Stimulated activated CD4-positive, alpha-beta T cell treated with anti-CD3 and anti-CD28 coated beads, Interleukin-1b, Interleukin-23, amount 100 ng/mL, for 48 hours (primary cell): ENCODE results near the gene HEPN1.

Experiments used
- DNase-seq: peaks from one replicate; pipeline ENCODE4 v3.0.0-alpha.2; 2020

Gene HEPN1

DNA sequence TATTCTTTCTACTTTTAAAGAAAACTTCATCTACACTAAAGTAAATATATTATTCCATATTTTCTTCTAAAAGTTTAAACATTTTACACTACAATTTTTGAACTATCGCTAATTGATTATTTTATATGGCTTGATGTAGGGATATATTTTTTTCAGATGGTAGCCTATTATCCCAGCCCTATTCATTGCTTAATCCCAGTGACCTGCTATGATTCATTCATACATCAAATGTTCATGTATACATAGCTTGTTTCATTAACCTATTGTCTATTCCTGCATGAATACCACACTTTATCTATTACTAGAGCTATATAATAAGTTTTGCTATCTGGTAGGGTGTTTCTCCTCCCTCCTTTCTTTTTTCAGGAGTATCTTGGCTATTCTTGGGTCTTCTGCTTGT lies 16.4 kb upstream of the HEPN1 start:
- DNase-seq: no peak

DNA sequence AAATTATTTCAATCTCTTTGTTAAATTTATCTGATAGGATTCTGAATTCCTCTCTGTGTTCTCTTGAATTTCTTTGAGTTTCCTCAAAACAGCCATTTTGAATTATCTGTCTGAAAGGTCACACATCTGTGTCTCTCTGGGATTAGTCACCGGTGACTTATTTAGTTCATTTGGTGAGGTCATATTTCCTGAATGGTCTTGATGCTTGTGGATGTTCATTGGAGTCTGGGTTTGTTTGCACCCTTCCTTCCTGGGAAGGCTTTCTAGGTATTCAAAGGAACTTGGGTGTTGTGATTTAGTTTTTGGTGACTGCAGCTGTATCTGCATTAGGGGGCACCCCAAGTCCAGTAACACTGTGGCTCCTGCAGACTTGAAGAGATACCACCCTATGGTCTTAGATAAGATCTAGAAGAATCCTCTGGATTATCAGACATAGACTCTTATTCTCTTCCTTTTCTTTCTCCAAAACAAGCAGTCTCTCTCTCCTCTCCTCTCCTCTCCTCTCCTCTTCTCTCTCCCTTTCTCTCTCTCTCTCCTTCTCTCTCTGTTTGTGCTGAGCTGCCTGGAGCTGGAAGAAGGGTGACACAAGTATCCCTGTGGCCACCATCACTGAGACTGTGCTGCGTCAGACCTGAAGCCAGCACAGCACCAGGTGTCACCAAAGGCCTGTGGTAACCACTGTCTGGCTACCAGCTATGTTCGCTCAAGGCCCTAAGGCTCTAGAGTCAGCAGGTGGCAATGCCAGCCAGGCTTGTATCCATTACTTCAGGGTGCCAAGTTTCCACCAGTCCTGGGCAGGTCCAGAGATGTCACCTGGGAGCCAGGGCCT lies 3.3 kb upstream of the HEPN1 start:
- no peak for DNase-seq

DNA sequence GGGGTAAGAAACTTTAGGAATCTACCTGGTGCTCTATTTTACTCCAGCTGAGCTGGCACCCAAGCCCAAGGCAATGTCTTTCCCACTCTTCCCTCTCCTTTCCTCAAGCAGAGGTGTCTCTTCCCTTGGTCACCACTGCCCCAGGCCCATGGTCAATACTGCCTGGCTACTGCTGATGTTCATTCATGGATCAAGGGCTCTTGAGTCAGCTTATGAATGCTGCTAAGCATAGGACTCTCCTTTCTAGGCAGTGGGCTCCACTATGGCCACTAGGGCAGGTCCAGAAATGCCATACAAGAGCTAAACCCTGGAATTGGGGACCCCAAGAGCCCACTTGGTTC lies 2.7 kb upstream of the HEPN1 start:
- DNase-seq: no peak

DNA sequence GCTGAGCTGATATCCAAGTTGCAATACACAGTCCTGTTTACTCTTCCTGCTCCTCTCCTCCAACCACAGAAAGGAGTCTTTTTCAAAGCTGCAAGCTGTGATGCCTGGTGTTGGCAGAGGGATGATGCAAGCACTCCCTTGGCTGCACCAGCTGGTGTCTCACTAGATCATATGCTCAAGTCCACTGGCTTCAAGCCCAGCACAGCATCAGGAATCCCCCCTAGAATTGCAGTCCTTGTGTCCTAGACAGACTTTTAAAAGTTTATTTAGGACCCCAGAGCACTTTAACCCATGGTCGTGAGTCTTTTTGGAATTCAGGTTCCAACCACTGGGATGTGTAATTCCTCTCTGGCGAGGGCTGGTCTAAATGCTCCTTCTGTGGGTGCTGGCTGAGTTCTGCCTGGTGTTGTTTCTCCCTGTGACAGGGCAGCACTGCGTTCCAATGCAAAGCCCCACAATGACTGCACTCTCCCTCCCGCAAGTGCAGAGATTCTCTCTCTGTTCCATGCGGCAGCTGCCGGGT lies 1.9 kb upstream of the HEPN1 start:
- DNase-seq: no peak

DNA sequence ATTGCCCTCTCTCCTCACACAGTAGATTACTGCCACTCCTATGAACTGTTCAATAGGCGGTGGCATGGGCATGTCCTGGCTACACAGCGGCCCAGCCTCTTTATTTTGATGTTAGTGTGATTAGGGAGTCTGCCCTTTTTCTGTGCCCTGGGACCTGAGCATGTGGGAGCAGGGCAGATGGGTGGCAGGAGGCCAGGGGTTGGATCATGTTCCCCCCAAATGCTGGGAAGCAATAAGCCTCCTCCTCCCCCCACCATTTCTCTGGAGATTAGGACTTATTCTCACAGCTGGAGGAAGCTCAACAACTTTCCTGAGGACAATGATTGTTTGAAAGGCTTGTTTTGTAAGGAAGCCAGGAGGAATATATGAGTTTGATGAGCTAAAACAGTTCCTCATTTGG lies 848 bp downstream of the HEPN1 start:
- no peak for DNase-seq

DNA sequence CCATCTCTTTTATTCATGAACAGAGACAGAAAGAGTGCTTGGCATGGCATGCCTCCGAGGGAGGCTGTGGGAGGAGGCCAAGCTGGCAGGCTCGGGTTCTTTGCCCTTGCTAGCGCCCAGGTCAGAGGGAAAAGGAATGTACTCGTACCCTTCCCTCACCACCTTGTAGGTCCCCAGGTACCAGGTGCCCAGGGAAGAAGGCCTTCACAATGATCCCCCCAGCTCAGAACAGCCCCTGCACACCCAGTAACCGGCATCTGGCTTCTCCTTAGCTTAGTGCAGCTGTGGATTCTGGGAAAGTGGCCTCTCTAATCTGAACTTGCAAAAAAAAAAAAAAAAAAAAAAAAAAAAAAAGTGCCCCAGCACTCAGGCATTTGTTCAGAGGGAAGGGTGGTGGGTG lies 1.3 kb downstream of the HEPN1 start:
- DNase-seq: no peak

DNA sequence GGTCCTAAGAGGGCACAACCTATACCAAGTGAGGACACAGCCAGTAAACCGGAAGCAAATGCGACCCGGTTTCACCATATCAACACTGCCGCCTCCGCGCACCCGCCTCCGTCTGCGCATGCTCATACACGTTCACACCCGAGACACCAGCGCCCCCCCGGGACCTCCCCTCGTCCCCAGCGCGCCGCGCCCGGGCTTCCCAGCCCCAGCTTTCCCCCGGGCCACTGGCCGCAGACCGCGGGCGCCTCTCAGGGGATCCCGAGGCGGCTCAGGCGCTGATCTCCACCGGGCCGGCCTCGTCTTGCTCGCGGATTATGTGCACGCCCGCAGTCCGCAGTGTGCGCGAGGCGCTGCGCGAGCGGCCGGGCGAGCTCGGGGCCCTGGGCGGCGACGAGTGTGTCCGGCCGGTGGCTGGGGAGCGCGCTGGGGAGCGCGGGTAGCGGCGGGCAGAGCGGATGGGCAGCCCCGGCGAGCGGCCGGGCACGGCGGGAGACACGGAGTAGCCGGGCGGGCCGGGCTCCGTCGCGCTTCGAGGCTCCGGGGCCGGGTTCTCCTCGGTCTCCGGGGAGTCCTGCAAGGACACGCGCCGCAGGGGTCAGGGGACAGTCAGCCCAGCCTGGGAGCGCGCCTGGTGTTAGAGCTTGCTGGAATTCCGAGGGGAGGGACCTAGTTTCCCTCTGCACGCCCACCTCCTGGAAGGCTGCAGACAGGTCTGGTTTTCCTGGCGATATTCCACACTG lies 2.0 kb downstream of the HEPN1 start:
- peak; percentile 75 for DNase-seq

DNA sequence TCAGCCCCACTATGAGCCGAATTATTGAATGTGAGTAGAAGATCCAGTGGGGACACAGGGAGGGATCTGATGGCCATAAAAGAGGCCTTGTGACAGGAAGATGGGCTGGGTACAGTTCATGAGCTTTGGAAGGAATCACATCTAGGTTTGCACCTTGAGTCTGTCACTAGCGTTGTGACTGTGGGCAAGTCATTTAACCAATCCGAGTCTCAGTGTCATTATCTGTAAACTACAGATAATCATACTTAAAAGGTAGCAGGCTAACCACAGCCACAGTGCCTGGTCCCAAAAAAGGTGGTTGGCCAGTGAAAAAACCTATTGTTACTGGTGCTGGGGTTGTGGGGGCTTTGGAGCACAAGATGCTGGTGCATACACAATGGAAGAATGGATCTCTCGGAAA lies 3.8 kb downstream of the HEPN1 start:
- DNase-seq: no peak

DNA sequence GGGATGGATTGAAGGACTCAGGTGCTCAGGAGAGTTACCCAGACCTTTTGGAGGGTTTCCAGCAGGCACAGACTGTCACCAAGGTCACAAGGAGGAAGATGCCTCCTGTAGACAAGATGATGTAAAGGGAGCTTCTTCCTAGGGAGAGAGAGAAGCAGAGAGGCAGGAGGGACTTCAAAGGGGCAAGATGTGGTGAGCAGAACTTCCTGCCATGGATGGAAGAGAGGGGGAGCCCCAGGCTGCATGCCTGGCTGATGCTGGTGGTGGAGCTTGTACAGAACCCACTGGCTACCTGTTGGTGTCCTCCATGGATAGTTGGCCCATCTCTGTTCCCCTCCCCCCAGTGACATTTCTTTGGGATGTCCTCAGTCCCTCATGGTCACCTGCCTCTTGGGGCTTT lies 4.2 kb downstream of the HEPN1 start:
- no peak for DNase-seq

DNA sequence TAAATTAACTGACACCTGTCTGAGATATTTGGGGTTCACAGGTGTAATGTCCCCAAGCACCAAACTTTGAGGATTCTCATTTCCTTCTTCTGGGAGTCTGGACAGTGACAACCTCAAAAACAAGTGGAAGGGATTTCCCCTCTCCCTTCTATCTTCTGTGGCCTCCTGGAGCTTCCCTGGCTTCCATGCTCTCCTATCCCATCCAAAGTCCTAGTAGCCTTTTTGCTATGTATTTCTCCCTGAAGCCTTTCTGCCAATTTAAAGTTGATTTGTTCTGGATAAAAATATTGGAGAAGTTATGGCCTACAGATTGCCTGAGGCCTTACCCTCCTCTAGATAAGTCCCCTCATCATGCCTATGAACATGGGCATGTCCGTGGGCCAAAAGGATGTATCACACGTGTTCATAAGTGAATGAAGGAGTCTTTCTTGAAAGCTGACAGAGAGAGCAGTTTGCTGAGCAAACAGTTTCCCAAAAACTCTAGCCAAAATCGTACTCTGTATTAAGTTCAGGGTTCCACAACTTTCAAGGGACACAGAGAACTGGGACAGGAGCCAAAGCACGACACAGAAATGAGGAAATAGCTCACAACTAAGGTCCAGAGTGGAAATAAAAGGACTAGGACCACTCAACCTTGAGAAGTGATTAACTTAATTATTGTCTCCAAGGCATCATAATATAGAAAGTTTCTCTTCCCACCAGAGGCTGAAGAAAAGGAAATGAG lies 10.1 kb downstream of the HEPN1 start:
- DNase-seq: no peak

DNA sequence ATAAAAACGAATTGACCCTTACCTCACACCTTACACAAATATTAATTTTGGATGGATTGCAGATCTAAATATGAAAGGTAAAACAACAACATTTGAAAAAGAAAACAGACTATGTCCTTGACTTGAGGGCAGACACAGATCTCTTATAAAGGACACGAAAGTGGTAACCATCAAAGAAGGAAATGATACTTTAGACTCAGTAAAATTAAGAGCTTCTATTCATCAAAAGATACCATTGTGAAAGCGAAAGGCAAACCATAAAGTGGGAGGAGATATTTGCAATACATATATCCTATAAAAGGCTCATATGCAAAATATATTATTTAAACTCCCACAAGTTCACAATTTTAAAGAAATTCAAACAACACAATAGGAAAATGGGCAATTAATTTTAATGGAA lies 11.7 kb downstream of the HEPN1 start:
- no peak for DNase-seq

DNA sequence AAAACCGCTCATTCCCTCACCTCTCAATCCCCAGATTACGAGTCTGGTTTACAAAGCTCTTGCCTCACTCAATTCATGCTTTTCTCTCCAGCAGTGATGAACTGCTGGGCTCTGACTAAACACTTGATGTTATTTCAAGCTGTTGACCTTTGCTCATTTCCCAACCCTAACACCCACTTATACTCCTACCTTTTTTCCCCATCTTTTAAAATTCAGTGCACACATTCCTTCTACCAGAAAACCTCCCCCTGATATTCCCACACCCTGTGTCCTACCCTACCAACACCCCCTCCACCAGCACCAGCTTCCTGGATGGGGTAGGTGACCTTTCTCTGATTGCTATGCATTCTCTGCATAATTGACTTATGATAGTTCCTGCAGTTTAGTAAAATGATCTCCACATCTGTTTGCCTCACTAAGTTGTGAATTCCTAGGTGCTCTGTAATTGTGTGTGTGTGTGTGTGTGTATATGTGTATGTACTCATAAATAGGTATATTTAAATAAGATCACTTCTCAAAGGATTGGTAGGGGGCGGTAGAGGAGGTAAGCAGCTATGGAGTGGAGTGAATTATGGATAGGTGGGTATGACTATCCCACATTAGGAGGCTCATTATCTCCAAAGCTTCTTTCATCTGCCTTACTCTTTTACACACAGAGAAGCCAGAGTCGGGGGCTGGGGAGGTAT lies 16.0 kb downstream of the HEPN1 start:
- no peak for DNase-seq

DNA sequence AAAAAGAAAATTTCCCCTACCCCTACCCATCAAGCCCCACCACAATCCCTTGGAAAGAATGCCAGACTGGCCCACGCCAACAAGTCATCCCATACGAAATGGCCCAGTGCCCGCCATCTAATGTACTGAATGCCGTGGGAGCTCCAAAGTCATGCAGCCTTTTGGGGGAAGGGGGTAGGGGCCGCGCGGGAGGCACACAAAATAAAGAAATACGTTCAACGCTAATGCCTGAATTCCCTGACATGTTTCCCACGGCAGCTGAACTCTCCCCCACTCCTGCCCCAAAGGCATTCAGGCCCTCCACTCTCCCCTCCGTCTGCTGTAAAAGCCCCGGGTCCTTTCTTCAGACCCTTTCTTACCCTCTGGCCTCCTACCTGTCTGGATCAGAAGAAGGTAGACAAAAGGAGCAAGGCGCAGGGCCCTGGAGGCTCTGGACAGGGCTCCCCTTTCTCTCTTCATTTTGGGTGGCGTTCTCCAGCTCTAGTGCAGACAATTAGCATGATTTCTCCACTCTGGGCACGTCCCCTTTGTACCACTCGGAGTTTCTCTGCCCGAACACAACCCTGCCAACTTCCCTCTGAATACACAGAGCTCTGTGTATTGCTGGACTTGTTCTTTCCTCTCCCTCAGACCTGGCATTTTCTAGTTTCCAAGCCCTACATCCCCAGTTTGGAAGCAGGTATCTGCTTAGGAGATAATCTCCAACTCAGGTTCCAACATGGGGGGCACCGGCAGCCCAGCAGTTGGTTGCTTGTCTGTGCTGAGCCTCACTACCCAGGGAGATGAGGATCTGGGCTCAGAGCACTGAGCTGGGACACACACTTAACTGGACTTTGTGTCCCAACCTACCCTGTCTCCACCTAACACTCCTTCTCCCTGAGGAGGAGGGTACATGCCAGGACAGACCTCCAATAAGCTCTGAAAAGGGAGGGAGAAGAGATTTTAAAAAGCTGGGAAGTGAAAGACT lies 16.8 kb downstream of the HEPN1 start, which contains the start of gene HEPACAM:
HEPACAM (minus strand) TSS at position 500 of the 967 bp plus-strand sequence; CDS start at position 459, 41 bp downstream.
- no peak for DNase-seq

DNA sequence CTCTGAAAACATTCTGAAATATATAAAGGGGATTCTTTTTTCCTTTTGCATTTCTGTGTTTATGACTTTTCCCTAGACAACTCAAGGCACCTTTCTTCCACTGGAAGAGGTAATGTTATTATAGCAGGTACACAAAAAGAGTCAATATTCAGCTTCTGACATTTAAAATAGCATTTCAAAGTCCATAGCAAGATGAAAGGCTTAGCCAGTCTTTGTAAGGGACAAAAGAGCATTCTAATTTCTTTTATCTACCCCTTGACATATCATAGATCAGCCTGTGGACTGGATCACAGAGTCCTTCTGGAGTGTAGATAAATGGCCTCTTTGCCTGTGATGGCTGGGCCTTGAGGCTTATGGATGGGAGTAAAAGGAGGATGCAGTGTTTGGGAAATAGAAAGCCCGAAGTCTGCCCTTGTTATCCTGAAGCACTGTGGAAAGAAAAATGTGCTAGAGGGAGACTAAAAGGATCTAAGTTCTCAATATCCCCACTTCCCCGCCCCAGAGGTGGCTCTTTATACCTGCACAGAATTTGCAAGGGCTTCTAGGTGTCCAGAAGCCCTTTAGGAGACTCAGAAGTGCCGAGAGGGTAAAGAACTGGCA lies 18.4 kb downstream of the HEPN1 start:
- no peak for DNase-seq

DNA sequence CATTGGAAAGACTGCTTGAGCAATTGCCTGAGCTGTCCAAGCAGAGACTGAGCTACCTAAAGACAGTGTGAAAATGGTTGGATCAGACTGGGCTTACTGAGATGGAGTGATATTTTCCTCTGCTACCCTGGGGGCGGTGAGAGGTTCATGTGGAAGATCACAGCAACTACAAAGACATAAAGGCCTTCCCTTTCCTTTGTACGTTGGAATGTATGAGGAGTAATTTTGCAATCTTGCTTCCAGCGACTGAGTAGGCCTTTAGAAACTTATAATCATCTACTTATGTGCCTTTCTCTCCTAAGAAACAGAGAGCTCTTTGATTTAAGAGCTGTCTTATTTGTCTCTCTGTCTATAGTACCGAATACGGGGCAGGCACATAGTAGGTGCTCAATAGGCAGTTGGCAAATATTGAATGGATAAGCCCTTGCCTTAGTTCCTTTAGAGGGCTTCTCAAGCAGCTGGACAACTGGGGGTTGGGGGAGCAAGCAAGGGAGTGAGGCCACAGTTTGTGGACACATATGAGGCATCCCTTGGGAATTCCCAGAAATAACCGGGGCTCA lies 19.2 kb downstream of the HEPN1 start:
- no peak for DNase-seq

DNA sequence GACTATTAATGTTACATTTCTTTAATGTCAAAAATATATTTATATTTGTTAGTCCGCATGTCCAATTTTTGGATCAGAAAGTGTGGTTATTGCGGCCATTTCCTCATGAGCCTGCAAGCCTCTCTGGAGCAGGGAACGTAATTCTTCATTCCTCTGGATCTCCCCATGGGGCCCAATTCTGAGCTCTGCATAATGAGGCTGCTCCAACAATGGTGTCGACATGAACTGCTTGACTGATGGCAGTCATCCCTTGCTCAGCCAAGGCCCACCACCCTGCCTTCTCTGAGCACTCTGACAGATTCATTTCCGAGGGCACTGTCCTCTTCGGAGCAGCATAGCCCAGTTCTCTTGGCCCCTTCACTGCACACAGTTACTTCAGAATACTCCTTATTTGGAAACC lies 19.9 kb downstream of the HEPN1 start:
- DNase-seq: no peak

DNA sequence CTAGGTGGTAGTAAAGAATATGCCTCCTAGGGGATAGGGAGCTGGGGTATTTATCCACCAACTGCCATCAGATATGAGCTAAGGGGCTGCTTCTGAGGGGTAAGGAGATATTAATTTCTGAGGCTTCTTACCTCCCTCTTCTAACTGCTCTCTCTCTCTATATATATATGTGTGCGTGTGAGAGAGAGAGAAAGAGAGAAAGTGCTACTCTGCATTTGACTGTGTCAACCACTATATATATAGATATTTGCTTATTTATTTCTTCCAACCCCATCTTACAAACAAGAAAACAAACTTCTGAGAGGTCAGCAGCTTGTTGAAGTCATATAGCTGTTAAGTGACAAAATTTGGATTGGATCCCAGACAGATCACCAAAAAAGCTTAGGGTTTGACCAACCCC lies 22.7 kb downstream of the HEPN1 start:
- DNase-seq: no peak

DNA sequence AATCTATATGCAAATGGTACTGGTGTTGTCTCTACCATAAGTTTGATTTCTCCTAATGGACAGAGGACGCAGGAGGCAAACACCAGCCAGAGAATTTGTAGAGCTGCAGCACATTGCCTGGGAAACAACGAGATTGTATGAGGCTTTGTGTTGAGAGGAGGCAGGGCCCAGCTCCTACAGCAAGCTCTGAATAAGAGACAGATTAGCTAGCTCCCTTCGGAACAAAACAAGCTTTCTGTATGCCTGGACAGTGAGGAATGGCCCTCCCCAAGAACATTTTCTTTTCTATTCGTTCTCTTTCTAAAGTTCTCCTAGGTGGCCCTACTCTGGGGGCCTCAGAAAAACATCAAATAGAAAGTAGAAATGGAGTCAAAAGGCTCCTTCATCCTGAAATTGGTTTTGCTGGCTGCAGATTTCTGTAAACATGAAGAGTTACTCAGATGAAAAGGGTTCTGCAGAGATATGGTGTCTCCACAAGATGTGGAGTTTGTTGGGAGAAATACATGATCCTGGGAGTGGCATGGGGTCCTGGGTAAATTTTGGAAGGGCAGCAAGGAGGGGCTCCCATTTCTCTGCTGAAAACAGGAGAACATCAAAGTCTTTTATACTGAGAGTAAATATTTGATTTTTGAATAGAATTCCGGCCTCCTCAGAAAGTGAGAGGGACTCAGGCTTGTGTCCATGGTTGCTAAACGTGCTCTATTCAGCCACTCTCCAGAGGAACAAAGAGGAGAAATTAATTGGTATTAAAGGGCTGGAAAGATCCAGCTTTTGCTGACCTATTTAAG lies 23.6 kb downstream of the HEPN1 start:
- no peak for DNase-seq

DNA sequence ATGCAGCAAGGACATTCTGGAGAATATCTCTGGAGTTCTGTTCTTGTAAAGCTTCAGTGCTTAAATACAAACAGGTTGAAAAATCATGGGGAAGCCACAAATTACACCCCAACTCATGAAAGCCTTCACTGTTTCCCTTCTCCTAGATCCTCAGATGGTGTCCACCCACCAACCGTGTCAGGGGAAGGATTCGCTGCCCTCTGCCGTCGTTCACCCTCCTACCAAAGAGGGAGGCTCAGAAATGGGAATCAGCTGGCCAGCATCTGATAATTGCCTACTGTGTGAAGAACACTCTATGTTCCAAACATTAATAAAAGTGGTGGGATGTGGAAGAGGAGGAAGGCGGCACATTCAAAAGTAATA lies 24.2 kb downstream of the HEPN1 start:
- DNase-seq: no peak

DNA sequence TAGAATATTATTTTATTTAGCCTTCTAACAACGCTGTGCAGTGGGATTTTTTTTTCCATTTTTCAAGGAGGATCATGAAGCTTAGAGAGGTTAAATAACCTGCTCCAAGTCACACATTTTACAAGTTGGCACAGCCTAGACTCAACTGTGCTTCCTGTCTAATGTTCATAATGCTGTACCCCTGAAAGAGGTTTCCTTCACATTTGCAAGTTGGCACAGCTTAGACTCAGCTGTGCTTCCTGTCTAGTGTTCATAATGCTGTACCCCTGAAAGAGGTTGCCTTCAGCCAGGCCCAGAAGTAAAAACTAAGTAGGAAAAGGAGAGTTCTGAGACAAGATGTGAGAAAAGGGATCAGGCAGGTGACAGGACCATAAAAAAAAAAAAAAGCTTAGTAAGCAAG lies 24.7 kb downstream of the HEPN1 start:
- no peak for DNase-seq
